DOHH2 (cell line): ENCODE data around the gene SHROOM3.

Experiments
- H3F3A ChIP-seq: fragments of 200-600 bp; sonication (generic), shearing (Covaris generic); 2 replicates; pipeline ENCODE4 v1.6.0; 2016; ENCODE audit warnings: antibody characterized with exemption, mild to moderate bottlenecking; ENCODE audit not compliant: control insufficient read depth, insufficient read depth
- H3K27ac ChIP-seq: fragments of 200-600 bp; sonication (generic); 2 replicates; pipeline ENCODE4 v1.5.1; 2014; ENCODE audit warnings: low read depth, mild to moderate bottlenecking, low read length, moderate library complexity
- H3K27me3 ChIP-seq: fragments of 200-600 bp; sonication (generic); 2 replicates; pipeline ENCODE4 v1.6.1; 2014; ENCODE audit warnings: mild to moderate bottlenecking, low read length, mixed read lengths; ENCODE audit not compliant: control insufficient read depth
- H3K36me3 ChIP-seq: fragments of 200-600 bp; sonication (generic); 2 replicates; pipeline ENCODE4 v1.6.1; 2014; ENCODE audit warnings: mild to moderate bottlenecking, low read length, moderate library complexity, mixed read lengths; ENCODE audit not compliant: control insufficient read depth
- H3K4me1 ChIP-seq: fragments of 200-600 bp; sonication (generic); 2 replicates; pipeline ENCODE4 v1.6.1; 2014; ENCODE audit warnings: mild to moderate bottlenecking, low read length, mixed read lengths; ENCODE audit not compliant: control insufficient read depth
- H3K4me2 ChIP-seq: fragments of 200-600 bp; sonication (generic); 2 replicates; pipeline ENCODE4 v1.6.0; 2014; ENCODE audit warnings: mild to moderate bottlenecking, low read length, moderate library complexity
- H3K4me3 ChIP-seq: fragments of 200-600 bp; sonication (generic); 2 replicates; pipeline ENCODE4 v1.5.1; 2014; ENCODE audit warnings: mild to moderate bottlenecking, low read length, mixed read lengths
- H3K79me2 ChIP-seq: fragments of 200-600 bp; sonication (generic); 2 replicates; pipeline ENCODE4 v1.6.1; 2014; ENCODE audit warnings: mild to moderate bottlenecking, low read length, mixed read lengths; ENCODE audit not compliant: control insufficient read depth
- H3K9me2 ChIP-seq: fragments of 200-600 bp; sonication (generic); replicated peaks from 2 replicates; pipeline ENCODE4 v1.6.1; 2014; ENCODE audit warnings: mild to moderate bottlenecking, low read length, mixed read lengths; ENCODE audit not compliant: control insufficient read depth
- H3K9me3 ChIP-seq: fragments of 200-600 bp; sonication (generic); 2 replicates; pipeline ENCODE4 v1.6.1; 2014; ENCODE audit warnings: antibody characterized with exemption, low read length, mixed read lengths; ENCODE audit not compliant: control insufficient read depth, insufficient read depth
- H4K20me1 ChIP-seq: fragments of 200-600 bp; sonication (generic); 2 replicates; pipeline ENCODE4 v1.6.0; 2014; ENCODE audit warnings: low read depth, mild to moderate bottlenecking, antibody characterized with exemption, low read length, moderate library complexity; ENCODE audit not compliant: control insufficient read depth, insufficient read depth
- EZH2phosphoT487 ChIP-seq: fragments of 200-600 bp; sonication (generic); IDR thresholded peaks from 2 replicates; pipeline ENCODE4 v1.6.1; 2017; ENCODE audit warnings: borderline replicate concordance, mild to moderate bottlenecking, antibody characterized with exemption, low read length, moderate library complexity, mixed read lengths
- TF ChIP-seq, protein P1 (sequence below): fragments of 200-600 bp; sonication (generic); IDR thresholded peaks from one replicate; pipeline ENCODE4 v1.5.1; 2014; ENCODE audit warnings: antibody characterized with exemption, mild to moderate bottlenecking, low read depth, low read length; ENCODE audit not compliant: poor library complexity, severe bottlenecking

The SHROOM3 gene

DNA sequence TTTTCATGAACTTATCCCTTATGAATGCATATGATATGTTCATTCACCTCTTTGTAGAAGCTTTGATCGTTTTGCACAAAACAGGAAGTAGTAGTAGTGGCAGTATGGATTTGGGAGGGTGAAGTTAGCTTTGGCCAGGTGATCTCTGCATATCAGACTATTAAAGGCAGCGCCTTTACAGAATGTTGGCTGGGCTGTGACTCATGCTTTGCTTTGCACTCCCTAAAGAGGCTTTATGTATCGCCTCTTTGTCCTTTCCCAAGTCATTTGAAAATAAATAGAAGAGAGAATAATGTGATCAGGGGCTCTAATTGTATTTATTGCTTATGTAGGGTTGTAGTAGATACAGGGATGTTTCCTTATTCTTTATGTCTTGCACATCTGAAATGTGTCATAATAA, 50.4 kb downstream of the SHROOM3 start:
- Histone ChIP-seq H4K20me1 (no peaks in the 10 kb centered on the region), H3K9me2 (no peaks in the 10 kb centered on the region), H3K4me1 (no peaks in the 10 kb centered on the region), H3K79me2 (no peaks in the 10 kb centered on the region), H3K36me3 (no peaks in the 10 kb centered on the region), H3K27me3 (no peaks in the 10 kb centered on the region; the same call in 1 of the 2 replicates), H3K27ac (no peak overlapping the region), H3K9me3 (no peaks in the 10 kb centered on the region), H3K4me2 (no peak overlapping the region), H3F3A (no peaks in the 10 kb centered on the region), H3K4me3 (no peak overlapping the region)
- no peak for TF ChIP-seq EZH2phosphoT487
- TF ChIP-seq, protein P1, sequence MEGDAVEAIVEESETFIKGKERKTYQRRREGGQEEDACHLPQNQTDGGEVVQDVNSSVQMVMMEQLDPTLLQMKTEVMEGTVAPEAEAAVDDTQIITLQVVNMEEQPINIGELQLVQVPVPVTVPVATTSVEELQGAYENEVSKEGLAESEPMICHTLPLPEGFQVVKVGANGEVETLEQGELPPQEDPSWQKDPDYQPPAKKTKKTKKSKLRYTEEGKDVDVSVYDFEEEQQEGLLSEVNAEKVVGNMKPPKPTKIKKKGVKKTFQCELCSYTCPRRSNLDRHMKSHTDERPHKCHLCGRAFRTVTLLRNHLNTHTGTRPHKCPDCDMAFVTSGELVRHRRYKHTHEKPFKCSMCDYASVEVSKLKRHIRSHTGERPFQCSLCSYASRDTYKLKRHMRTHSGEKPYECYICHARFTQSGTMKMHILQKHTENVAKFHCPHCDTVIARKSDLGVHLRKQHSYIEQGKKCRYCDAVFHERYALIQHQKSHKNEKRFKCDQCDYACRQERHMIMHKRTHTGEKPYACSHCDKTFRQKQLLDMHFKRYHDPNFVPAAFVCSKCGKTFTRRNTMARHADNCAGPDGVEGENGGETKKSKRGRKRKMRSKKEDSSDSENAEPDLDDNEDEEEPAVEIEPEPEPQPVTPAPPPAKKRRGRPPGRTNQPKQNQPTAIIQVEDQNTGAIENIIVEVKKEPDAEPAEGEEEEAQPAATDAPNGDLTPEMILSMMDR = no peak

DNA sequence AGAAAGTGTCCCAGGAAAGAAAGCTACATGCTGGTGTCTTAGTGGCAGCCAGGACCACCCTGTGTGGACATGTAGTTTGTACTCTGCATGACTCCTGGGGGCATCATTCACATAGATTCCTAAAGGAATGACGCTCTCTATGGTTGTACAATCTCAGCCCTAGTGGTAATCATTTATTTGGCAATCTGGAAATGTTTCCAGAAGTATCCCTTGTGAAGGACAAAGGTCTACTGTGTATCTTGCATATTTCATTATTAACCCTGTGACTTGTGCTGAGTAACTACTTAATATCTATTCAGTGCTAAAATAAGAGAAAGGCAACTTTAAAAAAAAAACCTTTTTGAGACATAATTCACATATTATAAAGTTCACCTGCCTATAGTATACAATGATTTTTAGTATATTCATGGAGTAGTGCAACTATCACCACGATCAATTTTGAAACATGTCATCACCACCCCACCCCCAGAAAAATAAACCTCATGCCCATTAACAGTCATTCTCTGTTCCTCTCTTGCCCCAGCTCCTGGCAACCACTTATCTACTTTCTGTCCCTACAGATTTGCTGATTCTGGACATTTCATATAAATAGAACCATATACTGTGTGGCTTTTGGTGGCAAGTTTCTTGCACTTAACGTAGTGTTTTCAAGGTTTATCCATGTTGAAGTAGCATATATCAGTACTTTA, 51.7 kb downstream of the SHROOM3 start:
- no peaks in the 10 kb centered on the region for H3K36me3 ChIP-seq
- H3F3A ChIP-seq = no peaks in the 10 kb centered on the region
- no peaks in the 10 kb centered on the region; the same call in 1 of the 2 replicates for H3K27me3 ChIP-seq
- H3K9me3 ChIP-seq = no peaks in the 10 kb centered on the region
- no peak overlapping the region for H3K4me3 ChIP-seq
- no peak overlapping the region for H3K4me2 ChIP-seq
- TF ChIP-seq, protein P1 = no peak
- no peak for TF ChIP-seq EZH2phosphoT487
- no peaks in the 10 kb centered on the region for H3K4me1 ChIP-seq
- no peaks in the 10 kb centered on the region for H3K9me2 ChIP-seq
- H3K79me2 ChIP-seq = no peaks in the 10 kb centered on the region
- H3K27ac ChIP-seq = no peak overlapping the region
- no peaks in the 10 kb centered on the region for H4K20me1 ChIP-seq

DNA sequence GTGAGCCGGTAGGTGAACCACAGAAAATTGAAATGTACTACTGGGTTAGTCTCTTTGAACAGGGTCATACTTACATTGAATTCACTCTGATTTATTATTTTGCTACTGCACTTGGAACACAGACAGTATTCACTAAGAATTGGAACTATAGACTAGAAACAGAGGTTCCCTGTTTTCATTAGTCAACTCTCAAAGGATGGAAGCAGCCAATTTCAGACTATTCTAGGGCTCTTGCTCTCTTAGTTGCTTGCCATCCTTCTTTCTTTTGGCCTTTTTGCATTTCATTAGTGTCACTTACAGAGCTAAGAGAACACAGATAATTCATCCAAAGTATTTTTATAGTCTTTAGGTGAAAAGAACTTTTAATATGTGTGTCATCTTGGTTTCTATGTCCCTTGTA, 52.6 kb downstream of the SHROOM3 start:
- H3K36me3 ChIP-seq = no peaks in the 10 kb centered on the region
- no peaks in the 10 kb centered on the region for H3K9me2 ChIP-seq
- H4K20me1 ChIP-seq = no peaks in the 10 kb centered on the region
- no peak overlapping the region for H3K4me2 ChIP-seq
- TF ChIP-seq, protein P1 = no peak
- no peak for TF ChIP-seq EZH2phosphoT487
- no peak overlapping the region for H3K4me3 ChIP-seq
- no peaks in the 10 kb centered on the region; the same call in 1 of the 2 replicates for H3K27me3 ChIP-seq
- no peaks in the 10 kb centered on the region for H3K79me2 ChIP-seq
- H3K27ac ChIP-seq = no peak overlapping the region
- H3K9me3 ChIP-seq = no peaks in the 10 kb centered on the region
- no peaks in the 10 kb centered on the region for H3K4me1 ChIP-seq
- no peaks in the 10 kb centered on the region for H3F3A ChIP-seq
